ENCODE results near the gene PDE4C.

Gene PDE4C

GRCh38 chr19:18194554-18195238, 31.5 kb downstream of the PDE4C start:
- DNase-seq, result no peak

GRCh38 chr19:18194181-18194530, 32.1 kb downstream of the PDE4C start:
- no peak for DNase-seq

- no peak for DNase-seq
Observed at GRCh38 chr19:18193388-18194180, 32.7 kb downstream of the PDE4C start.

- DNase-seq, result peak; percentile 97
Observed at GRCh38 chr19:18192673-18193387, 33.4 kb downstream of the PDE4C start, which contains the start of gene MPV17L2. Gene MPV17L2 (plus strand): TSS chr19:18193218. CDS start chr19:18193282, 64 bp downstream.

- no peak for DNase-seq
Observed at GRCh38 chr19:18191640-18192062, 34.6 kb downstream of the PDE4C start.

GRCh38 chr19:18190278-18190677, 36.0 kb downstream of the PDE4C start:
- no peak for DNase-seq

- no peak for DNase-seq
Observed at GRCh38 chr19:18185538-18185937, 40.7 kb downstream of the PDE4C start.

GRCh38 chr19:18183529-18183928, 42.7 kb downstream of the PDE4C start:
- no peak for DNase-seq

GRCh38 chr19:18179957-18180356, 46.3 kb downstream of the PDE4C start:
- DNase-seq, result no peak

- DNase-seq, result no peak
Observed at GRCh38 chr19:18176367-18177310, 49.6 kb downstream of the PDE4C start.

- DNase-seq, result no peak
Observed at GRCh38 chr19:18174983-18175382, 51.3 kb downstream of the PDE4C start.
